ENCODE data around the gene PDE1C. TPM values are rescaled to one million over a fixed set of nuclear protein-coding genes. Genes with fewer than 3 reads are reported as not detected.

Gene PDE1C
- polyA plus RNA-seq, 1 of the 3 experiments (the other 2 are of a cell fraction), result 4.6 TPM

DNA sequence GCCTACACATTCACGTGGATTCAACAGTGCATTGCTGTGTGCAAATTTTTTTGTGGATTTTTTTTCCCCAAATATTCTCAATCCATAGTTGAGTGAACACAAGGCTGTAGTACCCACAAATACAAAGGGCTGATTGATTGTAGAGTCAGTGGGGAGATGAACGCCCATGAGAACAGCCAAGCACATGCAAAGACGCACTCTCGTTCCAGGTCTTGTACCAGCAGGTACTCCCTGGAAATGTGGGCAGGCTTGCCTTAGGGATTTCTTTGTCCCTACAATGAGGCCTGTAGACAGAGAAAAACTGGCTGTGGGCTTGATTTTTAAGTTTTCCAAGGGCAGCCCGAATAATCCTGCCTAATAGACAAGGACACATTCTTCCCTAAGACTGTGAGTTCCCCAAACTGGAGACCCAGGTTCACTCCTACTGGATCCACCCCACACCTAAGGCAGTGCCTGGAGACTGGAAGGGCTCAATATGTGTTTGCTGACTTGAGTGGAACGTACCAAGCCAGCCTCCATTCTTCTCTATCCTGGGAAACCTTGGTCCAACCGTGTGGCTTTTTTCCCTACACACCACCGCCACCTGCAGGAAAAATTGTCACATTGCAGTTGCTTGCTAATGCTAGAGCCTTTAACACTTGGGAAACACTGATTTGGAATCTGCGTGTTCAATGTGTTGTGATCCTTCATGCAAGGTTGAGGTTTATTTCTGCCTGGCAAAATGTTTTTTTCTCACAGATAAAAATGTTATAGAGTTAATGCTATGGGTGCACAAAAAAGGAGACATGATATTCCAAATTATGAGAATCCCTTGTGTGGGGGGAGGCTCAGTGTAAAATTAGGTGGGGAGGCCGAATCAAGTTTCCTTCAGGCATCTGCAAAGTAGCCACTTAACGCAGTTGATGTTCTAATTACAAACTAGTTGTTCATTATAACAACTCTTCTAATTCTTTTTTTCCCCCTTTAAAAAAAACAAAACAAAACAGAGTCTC is 333.9 kb downstream of the PDE1C start:
- POLR2A ChIA-PET, result no interaction called here

DNA sequence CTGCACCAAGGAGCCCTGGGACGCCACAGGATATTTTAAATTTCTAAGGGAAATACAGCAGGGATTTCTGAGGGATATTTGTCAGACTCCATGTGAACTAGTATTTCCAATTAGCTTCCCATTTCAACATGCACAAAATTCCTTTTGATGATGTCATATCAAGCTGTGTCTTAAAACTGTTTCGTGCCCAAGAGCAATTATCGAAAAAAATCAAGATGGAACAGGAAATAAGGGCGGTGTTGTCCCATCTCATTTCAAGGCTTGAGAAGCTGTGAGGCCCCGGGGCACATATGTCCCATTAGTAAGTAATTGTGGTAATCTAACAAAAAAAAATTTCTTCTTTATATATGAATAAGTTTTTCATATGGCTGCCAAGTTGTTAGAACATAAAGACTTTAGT is 335.8 kb downstream of the PDE1C start:
- Histone ChIP-seq H3K36me3 (replicated peaks in 1 of 2; ENCODE audit: control insufficient read depth in 1 of 2, insufficient read depth in 2 of 2, low read length in 1 of 2) (no peaks in the 10 kb centered on the region), H3K9ac (no peak overlapping the region), H3K27ac (ENCODE audit: low read depth in 2 of 2, low read length in 1 of 2) (no peak overlapping the region), H3K4me1 (ENCODE audit: control insufficient read depth in 1 of 2, insufficient read depth in 2 of 2, low read depth in 1 of 2, low read length in 1 of 2) (no peaks in the 10 kb centered on the region), H3F3A (replicated peaks; ENCODE audit: insufficient read depth) (no peaks in the 10 kb centered on the region), H2AFZ (ENCODE audit: low read depth) (no peak overlapping the region), H3K4me3 (ENCODE audit: low read depth in 2 of 2, low read length in 1 of 2) (no peak overlapping the region), H3K79me2 (ENCODE audit: insufficient read depth) (no peaks in the 10 kb centered on the region), H3K9me3 (no peaks in the 10 kb centered on the region), H4K20me1 (ENCODE audit: insufficient read depth) (no peaks in the 10 kb centered on the region), H3K9me2 (no peaks in the 10 kb centered on the region), H3K27me3 (ENCODE audit: insufficient read depth) (peaks cover 56% of the 10 kb centered on the region; the same call in 1 of the 2 replicates), H3K4me2 (no peak overlapping the region)
- no peak for TF ChIP-seq FOXJ3 (CRISPR knock-in tag; IDR thresholded peaks at IDR 0.05)
- TF ChIP-seq, protein P1, sequence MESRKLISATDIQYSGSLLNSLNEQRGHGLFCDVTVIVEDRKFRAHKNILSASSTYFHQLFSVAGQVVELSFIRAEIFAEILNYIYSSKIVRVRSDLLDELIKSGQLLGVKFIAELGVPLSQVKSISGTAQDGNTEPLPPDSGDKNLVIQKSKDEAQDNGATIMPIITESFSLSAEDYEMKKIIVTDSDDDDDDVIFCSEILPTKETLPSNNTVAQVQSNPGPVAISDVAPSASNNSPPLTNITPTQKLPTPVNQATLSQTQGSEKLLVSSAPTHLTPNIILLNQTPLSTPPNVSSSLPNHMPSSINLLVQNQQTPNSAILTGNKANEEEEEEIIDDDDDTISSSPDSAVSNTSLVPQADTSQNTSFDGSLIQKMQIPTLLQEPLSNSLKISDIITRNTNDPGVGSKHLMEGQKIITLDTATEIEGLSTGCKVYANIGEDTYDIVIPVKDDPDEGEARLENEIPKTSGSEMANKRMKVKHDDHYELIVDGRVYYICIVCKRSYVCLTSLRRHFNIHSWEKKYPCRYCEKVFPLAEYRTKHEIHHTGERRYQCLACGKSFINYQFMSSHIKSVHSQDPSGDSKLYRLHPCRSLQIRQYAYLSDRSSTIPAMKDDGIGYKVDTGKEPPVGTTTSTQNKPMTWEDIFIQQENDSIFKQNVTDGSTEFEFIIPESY (IDR thresholded peaks at IDR 0.05; ENCODE audit: borderline replicate concordance, low read depth), result no peak
- TF ChIP-seq FOSL2 (IDR thresholded peaks at IDR 0.05; ENCODE audit: borderline replicate concordance, low read depth), result no peak
- no peak for TF ChIP-seq ELF1 (IDR thresholded peaks at IDR 0.05)
- TF ChIP-seq, protein P2, sequence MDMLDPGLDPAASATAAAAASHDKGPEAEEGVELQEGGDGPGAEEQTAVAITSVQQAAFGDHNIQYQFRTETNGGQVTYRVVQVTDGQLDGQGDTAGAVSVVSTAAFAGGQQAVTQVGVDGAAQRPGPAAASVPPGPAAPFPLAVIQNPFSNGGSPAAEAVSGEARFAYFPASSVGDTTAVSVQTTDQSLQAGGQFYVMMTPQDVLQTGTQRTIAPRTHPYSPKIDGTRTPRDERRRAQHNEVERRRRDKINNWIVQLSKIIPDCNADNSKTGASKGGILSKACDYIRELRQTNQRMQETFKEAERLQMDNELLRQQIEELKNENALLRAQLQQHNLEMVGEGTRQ (IDR thresholded peaks at IDR 0.05; ENCODE audit: borderline replicate concordance, low read depth, low read length), result no peak
- TF ChIP-seq MXI1 (IDR thresholded peaks at IDR 0.05; ENCODE audit: low read depth, low read length), result no peak
- TF ChIP-seq RFX5 (IDR thresholded peaks at IDR 0.05; ENCODE audit: low read length), result no peak
- no peak for TF ChIP-seq POLR2AphosphoS5 (IDR thresholded peaks at IDR 0.05; ENCODE audit: low read depth, low read length)
- TF ChIP-seq GABPA (IDR thresholded peaks at IDR 0.05; ENCODE audit: low read depth), result no peak
- TF ChIP-seq GATA2 (CRISPR knock-in tag; IDR thresholded peaks at IDR 0.05), result no peak
- TF ChIP-seq, protein P3, sequence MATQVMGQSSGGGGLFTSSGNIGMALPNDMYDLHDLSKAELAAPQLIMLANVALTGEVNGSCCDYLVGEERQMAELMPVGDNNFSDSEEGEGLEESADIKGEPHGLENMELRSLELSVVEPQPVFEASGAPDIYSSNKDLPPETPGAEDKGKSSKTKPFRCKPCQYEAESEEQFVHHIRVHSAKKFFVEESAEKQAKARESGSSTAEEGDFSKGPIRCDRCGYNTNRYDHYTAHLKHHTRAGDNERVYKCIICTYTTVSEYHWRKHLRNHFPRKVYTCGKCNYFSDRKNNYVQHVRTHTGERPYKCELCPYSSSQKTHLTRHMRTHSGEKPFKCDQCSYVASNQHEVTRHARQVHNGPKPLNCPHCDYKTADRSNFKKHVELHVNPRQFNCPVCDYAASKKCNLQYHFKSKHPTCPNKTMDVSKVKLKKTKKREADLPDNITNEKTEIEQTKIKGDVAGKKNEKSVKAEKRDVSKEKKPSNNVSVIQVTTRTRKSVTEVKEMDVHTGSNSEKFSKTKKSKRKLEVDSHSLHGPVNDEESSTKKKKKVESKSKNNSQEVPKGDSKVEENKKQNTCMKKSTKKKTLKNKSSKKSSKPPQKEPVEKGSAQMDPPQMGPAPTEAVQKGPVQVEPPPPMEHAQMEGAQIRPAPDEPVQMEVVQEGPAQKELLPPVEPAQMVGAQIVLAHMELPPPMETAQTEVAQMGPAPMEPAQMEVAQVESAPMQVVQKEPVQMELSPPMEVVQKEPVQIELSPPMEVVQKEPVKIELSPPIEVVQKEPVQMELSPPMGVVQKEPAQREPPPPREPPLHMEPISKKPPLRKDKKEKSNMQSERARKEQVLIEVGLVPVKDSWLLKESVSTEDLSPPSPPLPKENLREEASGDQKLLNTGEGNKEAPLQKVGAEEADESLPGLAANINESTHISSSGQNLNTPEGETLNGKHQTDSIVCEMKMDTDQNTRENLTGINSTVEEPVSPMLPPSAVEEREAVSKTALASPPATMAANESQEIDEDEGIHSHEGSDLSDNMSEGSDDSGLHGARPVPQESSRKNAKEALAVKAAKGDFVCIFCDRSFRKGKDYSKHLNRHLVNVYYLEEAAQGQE (IDR thresholded peaks at IDR 0.05; ENCODE audit: low read depth, low read length), result no peak
- ChIA-PET CTCF (interaction anchor here (0.6 to 5.8 kb wide), 7 partner anchors 13 to 601 kb away, joined by 3 to 42 read pairs (median 3); no protein-coding TSS in a partner anchor), POLR2A (no interaction called here)
- no peak for DNase-seq
- 8% methylated on average over 5 of the region's 5 CpGs for WGBS (ENCODE audit: low lambda C conversion rate)

More for the DNA sequence above, 333.9 kb downstream of the PDE1C start:
- no peaks in the 10 kb centered on the region for H3F3A ChIP-seq (replicated peaks; ENCODE audit: insufficient read depth)
- no peak overlapping the region for H2AFZ ChIP-seq (ENCODE audit: low read depth)
- DNase-seq, result peak; percentile 64
- H3K9me3 ChIP-seq, result no peaks in the 10 kb centered on the region
- H3K4me2 ChIP-seq, result no peak overlapping the region
- CTCF ChIA-PET, result interaction anchor here (0.7 to 5.8 kb wide), 11 partner anchors 14 to 614 kb away, joined by 3 to 42 read pairs (median 4); no protein-coding TSS in a partner anchor
- no peaks in the 10 kb centered on the region for H3K9me2 ChIP-seq
- no peak overlapping the region for H3K9ac ChIP-seq
- H3K27ac ChIP-seq (ENCODE audit: low read depth in 2 of 2, low read length in 1 of 2), result no peak overlapping the region
- TF ChIP-seq RAD21 (IDR thresholded peaks at IDR 0.05; ENCODE audit: low read length), result peak; percentile 95
- no peak for TF ChIP-seq MXI1 (IDR thresholded peaks at IDR 0.05; ENCODE audit: low read depth, low read length)
- no peak for TF ChIP-seq FOSL2 (IDR thresholded peaks at IDR 0.05; ENCODE audit: borderline replicate concordance, low read depth)
- no peak for TF ChIP-seq JUND (IDR thresholded peaks at IDR 0.05)
- TF ChIP-seq RFX5 (IDR thresholded peaks at IDR 0.05; ENCODE audit: low read length), result 0 out of 2 replicates have a peak, but pooled peaks have one; percentile 30
- TF ChIP-seq SMC3 (IDR thresholded peaks at IDR 0.05; ENCODE audit: low read depth, low read length), result peak; percentile 88
- TF ChIP-seq GATA2 (CRISPR knock-in tag; IDR thresholded peaks at IDR 0.05), result no peak
- TF ChIP-seq, protein P4, sequence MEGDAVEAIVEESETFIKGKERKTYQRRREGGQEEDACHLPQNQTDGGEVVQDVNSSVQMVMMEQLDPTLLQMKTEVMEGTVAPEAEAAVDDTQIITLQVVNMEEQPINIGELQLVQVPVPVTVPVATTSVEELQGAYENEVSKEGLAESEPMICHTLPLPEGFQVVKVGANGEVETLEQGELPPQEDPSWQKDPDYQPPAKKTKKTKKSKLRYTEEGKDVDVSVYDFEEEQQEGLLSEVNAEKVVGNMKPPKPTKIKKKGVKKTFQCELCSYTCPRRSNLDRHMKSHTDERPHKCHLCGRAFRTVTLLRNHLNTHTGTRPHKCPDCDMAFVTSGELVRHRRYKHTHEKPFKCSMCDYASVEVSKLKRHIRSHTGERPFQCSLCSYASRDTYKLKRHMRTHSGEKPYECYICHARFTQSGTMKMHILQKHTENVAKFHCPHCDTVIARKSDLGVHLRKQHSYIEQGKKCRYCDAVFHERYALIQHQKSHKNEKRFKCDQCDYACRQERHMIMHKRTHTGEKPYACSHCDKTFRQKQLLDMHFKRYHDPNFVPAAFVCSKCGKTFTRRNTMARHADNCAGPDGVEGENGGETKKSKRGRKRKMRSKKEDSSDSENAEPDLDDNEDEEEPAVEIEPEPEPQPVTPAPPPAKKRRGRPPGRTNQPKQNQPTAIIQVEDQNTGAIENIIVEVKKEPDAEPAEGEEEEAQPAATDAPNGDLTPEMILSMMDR (IDR thresholded peaks at IDR 0.05), result peak; percentile 94
- no peak for TF ChIP-seq TEAD4 (IDR thresholded peaks at IDR 0.05; ENCODE audit: borderline replicate concordance, insufficient read depth)
- peak; percentile 58 for TF ChIP-seq RCOR1 (IDR thresholded peaks at IDR 0.05; ENCODE audit: low read length)
- H4K20me1 ChIP-seq (ENCODE audit: insufficient read depth), result no peaks in the 10 kb centered on the region
- no peaks in the 10 kb centered on the region for H3K36me3 ChIP-seq (replicated peaks in 1 of 2; ENCODE audit: control insufficient read depth in 1 of 2, insufficient read depth in 2 of 2, low read length in 1 of 2)
- no peak overlapping the region for H3K4me3 ChIP-seq (ENCODE audit: low read depth in 2 of 2, low read length in 1 of 2)
- H3K79me2 ChIP-seq (ENCODE audit: insufficient read depth), result no peaks in the 10 kb centered on the region
- peaks cover 54% of the 10 kb centered on the region; the same call in 1 of the 2 replicates for H3K27me3 ChIP-seq (ENCODE audit: insufficient read depth)
- WGBS (ENCODE audit: low lambda C conversion rate), result 19% methylated on average over 11 of the region's 11 CpGs
- no peaks in the 10 kb centered on the region for H3K4me1 ChIP-seq (ENCODE audit: control insufficient read depth in 1 of 2, insufficient read depth in 2 of 2, low read depth in 1 of 2, low read length in 1 of 2)

All from SK-N-SH (cell line).